ENCODE data around the gene SYPL2.

The SYPL2 gene

DNA sequence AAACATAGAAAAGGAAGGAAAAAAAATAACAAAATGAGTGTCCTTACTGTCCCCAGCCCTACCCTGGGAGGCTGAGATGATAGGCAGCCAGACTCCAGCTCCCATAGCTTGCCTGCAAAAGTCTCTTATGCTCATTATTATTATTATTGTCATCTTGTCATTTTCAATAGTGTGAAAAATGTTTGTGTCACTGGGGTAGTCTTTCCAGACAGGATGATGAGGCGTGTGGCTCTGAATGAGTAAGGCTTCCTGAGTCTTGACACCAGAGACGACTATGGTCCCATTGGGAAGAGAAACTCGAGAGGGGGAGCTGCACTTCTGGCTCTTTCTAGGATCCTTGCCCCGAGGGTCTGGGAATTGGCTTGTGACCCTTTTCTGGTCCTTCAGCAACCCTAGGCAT lies 26.4 kb downstream of the SYPL2 start:
- DNase-seq (ENCODE audit: low read depth) = no peak
- H3K27me3 ChIP-seq (replicated peaks; ENCODE audit: control insufficient read depth, insufficient read depth, low read length) = no peaks in the 10 kb centered on the region
- H3K4me1 ChIP-seq (ENCODE audit: control insufficient read depth, insufficient read depth, low read length) = peaks cover 20% of the 10 kb centered on the region
- H3K9ac ChIP-seq (ENCODE audit: low read length) = no peak overlapping the region
- peaks cover 66% of the 10 kb centered on the region for H3K36me3 ChIP-seq (ENCODE audit: control insufficient read depth, insufficient read depth, low read length, severe bottlenecking)
- H3K9me3 ChIP-seq (ENCODE audit: control insufficient read depth, low read length) = no peaks in the 10 kb centered on the region
- no peak overlapping the region for H3K4me3 ChIP-seq (ENCODE audit: low read length)

GRCh38 chr1:109493227-109493626 lies 26.9 kb downstream of the SYPL2 start:
- Histone ChIP-seq H3K9ac (ENCODE audit: low read length) (peak overlapping the region; percentile 86), H3K4me3 (ENCODE audit: low read length) (peak overlapping the region; percentile 96), H3K9me3 (ENCODE audit: control insufficient read depth, low read length) (no peaks in the 10 kb centered on the region), H3K27me3 (replicated peaks; ENCODE audit: control insufficient read depth, insufficient read depth, low read length) (no peaks in the 10 kb centered on the region), H3K36me3 (ENCODE audit: control insufficient read depth, insufficient read depth, low read length, severe bottlenecking) (peaks cover 64% of the 10 kb centered on the region), H3K4me1 (ENCODE audit: control insufficient read depth, insufficient read depth, low read length) (peaks cover 20% of the 10 kb centered on the region)
- no peak for DNase-seq (ENCODE audit: low read depth)

- peaks cover 57% of the 10 kb centered on the region for H3K36me3 ChIP-seq (ENCODE audit: control insufficient read depth, insufficient read depth, low read length, severe bottlenecking)
- H3K4me3 ChIP-seq (ENCODE audit: low read length) = peak within 1 kb of the TSS; percentile 96
- H3K4me1 ChIP-seq (ENCODE audit: control insufficient read depth, insufficient read depth, low read length) = peaks cover 20% of the 10 kb centered on the region
- no peaks in the 10 kb centered on the region for H3K27me3 ChIP-seq (replicated peaks; ENCODE audit: control insufficient read depth, insufficient read depth, low read length)
- H3K9me3 ChIP-seq (ENCODE audit: control insufficient read depth, low read length) = no peaks in the 10 kb centered on the region
- H3K9ac ChIP-seq (ENCODE audit: low read length) = peak within 1 kb of the TSS; percentile 86
- DNase-seq (ENCODE audit: low read depth) = peak; percentile 94
These were observed 27.6 kb downstream of the SYPL2 start, which contains the start of gene CYB561D1 for GRCh38 chr1:109493805-109494539. Gene CYB561D1 (plus strand): TSS chr1:109494094. CDS start chr1:109494140, 46 bp downstream.

DNA sequence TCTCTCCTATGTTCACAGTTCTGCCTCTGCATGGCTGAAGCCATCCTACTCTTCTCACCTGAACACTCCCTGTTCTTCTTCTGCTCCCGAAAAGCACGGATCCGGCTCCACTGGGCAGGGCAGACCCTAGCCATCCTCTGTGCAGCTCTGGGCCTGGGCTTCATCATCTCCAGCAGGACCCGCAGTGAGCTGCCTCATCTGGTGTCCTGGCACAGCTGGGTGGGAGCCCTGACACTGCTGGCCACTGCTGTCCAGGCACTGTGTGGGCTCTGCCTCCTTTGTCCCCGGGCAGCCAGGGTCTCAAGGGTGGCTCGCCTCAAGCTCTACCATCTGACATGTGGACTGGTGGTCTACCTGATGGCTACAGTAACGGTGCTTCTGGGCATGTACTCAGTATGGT lies 29.4 kb downstream of the SYPL2 start:
- H3K27me3 ChIP-seq (replicated peaks; ENCODE audit: control insufficient read depth, insufficient read depth, low read length) = no peaks in the 10 kb centered on the region
- no peak overlapping the region for H3K9ac ChIP-seq (ENCODE audit: low read length)
- H3K9me3 ChIP-seq (ENCODE audit: control insufficient read depth, low read length) = no peaks in the 10 kb centered on the region
- peaks cover 46% of the 10 kb centered on the region for H3K36me3 ChIP-seq (ENCODE audit: control insufficient read depth, insufficient read depth, low read length, severe bottlenecking)
- H3K4me3 ChIP-seq (ENCODE audit: low read length) = no peak overlapping the region
- H3K4me1 ChIP-seq (ENCODE audit: control insufficient read depth, insufficient read depth, low read length) = peaks cover 24% of the 10 kb centered on the region
- no peak for DNase-seq (ENCODE audit: low read depth)

GRCh38 chr1:109497449-109498160 lies 31.3 kb downstream of the SYPL2 start:
- peak overlapping the region; percentile 21 for H3K9ac ChIP-seq (ENCODE audit: low read length)
- H3K4me1 ChIP-seq (ENCODE audit: control insufficient read depth, insufficient read depth, low read length) = peaks cover 24% of the 10 kb centered on the region
- H3K9me3 ChIP-seq (ENCODE audit: control insufficient read depth, low read length) = no peaks in the 10 kb centered on the region
- no peak overlapping the region for H3K4me3 ChIP-seq (ENCODE audit: low read length)
- peaks cover 32% of the 10 kb centered on the region for H3K36me3 ChIP-seq (ENCODE audit: control insufficient read depth, insufficient read depth, low read length, severe bottlenecking)
- no peak for DNase-seq (ENCODE audit: low read depth)
- no peaks in the 10 kb centered on the region for H3K27me3 ChIP-seq (replicated peaks; ENCODE audit: control insufficient read depth, insufficient read depth, low read length)

DNA sequence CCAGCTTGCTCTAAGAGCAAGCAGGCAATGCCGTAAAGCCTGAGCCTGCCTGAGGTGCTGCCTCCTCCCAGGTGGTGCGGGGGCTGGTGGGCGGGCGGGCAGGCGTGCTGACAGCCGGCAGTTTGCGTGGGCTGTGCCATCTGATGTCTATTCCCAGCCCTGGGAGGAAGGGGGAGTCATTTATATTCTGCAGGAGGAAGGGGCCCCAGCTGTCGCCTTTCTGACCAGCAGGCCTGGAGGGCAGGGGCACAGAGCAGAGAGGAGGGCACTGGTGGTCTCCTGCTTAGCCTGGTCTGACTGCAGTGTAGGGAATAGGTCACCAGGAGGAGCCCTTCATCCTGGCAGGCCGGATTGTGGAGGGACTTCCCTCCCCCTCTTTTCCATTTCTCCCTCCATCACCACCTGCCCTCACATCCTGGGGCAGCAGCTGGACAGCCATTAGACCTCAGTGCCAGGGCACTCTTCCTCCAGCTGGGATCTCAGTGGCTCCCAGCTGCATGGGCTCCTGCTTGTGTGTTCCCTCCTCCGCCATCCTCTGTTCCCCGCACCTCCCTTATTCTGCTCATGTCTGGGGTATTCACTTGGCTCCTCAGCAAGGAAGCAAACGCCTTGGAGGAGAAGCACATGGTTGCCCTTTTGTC lies 31.9 kb downstream of the SYPL2 start:
- Histone ChIP-seq H3K4me1 (ENCODE audit: control insufficient read depth, insufficient read depth, low read length) (peaks cover 19% of the 10 kb centered on the region), H3K4me3 (ENCODE audit: low read length) (no peak overlapping the region), H3K9me3 (ENCODE audit: control insufficient read depth, low read length) (no peaks in the 10 kb centered on the region), H3K27me3 (replicated peaks; ENCODE audit: control insufficient read depth, insufficient read depth, low read length) (no peaks in the 10 kb centered on the region), H3K9ac (ENCODE audit: low read length) (no peak overlapping the region), H3K36me3 (ENCODE audit: control insufficient read depth, insufficient read depth, low read length, severe bottlenecking) (peaks cover 32% of the 10 kb centered on the region)
- DNase-seq (ENCODE audit: low read depth) = peak; percentile 48

GRCh38 chr1:109499081-109499480 lies 32.7 kb downstream of the SYPL2 start:
- Histone ChIP-seq H3K4me1 (ENCODE audit: control insufficient read depth, insufficient read depth, low read length) (peaks cover 14% of the 10 kb centered on the region), H3K9ac (ENCODE audit: low read length) (peak overlapping the region; percentile 29), H3K36me3 (ENCODE audit: control insufficient read depth, insufficient read depth, low read length, severe bottlenecking) (peaks cover 32% of the 10 kb centered on the region), H3K4me3 (ENCODE audit: low read length) (no peak overlapping the region), H3K9me3 (ENCODE audit: control insufficient read depth, low read length) (no peaks in the 10 kb centered on the region), H3K27me3 (replicated peaks; ENCODE audit: control insufficient read depth, insufficient read depth, low read length) (no peaks in the 10 kb centered on the region)
- DNase-seq (ENCODE audit: low read depth) = no peak

DNA sequence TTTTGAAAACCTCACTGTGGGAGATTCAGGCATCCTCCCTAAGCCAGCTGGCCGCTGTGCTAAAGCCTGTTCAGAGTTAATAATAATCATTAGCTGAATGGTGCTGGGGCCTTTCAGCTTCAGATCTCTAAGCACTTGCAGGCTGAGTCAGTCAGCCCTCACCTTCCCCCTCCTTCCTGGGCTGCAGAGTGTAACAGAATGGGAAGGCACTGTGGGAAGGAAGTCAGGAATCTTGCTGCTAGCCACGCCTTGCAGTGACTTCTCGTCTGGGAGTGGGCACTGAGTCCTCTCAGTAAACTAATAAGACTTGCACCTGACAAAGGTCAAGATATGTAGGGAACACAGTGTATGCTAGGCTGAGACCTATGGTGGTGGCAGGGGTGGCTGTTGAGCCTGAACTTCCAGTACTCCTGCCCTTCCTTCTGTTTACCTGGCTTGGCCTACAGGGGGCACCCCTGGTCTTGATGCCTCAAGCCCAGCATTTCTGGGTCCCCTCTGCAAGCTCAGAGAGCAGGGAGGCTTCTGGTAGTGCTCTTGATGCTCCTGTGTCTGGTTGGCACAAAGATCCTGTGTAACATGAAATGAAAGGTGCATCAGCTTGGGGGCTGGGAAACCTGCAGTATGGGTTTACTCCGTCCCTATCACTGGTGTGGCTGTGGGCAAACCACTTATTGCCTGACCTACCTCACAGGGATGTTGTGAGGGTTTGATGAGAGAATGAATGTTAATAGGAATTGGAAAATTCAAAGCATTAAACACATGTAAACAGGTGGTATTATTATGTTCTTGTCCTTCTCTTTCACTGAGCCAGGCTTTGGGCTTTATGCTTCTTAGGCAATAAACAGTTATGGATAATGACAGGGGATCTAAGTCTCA lies 33.6 kb downstream of the SYPL2 start:
- H3K9me3 ChIP-seq (ENCODE audit: control insufficient read depth, low read length) = no peaks in the 10 kb centered on the region
- H3K4me1 ChIP-seq (ENCODE audit: control insufficient read depth, insufficient read depth, low read length) = peaks cover 8% of the 10 kb centered on the region
- DNase-seq (ENCODE audit: low read depth) = no peak
- H3K27me3 ChIP-seq (replicated peaks; ENCODE audit: control insufficient read depth, insufficient read depth, low read length) = no peaks in the 10 kb centered on the region
- peaks cover 32% of the 10 kb centered on the region for H3K36me3 ChIP-seq (ENCODE audit: control insufficient read depth, insufficient read depth, low read length, severe bottlenecking)
- H3K4me3 ChIP-seq (ENCODE audit: low read length) = no peak overlapping the region
- H3K9ac ChIP-seq (ENCODE audit: low read length) = no peak overlapping the region

GRCh38 chr1:109500941-109501381 lies 34.6 kb downstream of the SYPL2 start:
- peak; percentile 89 for DNase-seq (ENCODE audit: low read depth)
- no peak overlapping the region for H3K4me3 ChIP-seq (ENCODE audit: low read length)
- H3K27me3 ChIP-seq (replicated peaks; ENCODE audit: control insufficient read depth, insufficient read depth, low read length) = no peaks in the 10 kb centered on the region
- peaks cover 4% of the 10 kb centered on the region for H3K4me1 ChIP-seq (ENCODE audit: control insufficient read depth, insufficient read depth, low read length)
- H3K9me3 ChIP-seq (ENCODE audit: control insufficient read depth, low read length) = no peaks in the 10 kb centered on the region
- no peak overlapping the region for H3K9ac ChIP-seq (ENCODE audit: low read length)
- peaks cover 26% of the 10 kb centered on the region for H3K36me3 ChIP-seq (ENCODE audit: control insufficient read depth, insufficient read depth, low read length, severe bottlenecking)

DNA sequence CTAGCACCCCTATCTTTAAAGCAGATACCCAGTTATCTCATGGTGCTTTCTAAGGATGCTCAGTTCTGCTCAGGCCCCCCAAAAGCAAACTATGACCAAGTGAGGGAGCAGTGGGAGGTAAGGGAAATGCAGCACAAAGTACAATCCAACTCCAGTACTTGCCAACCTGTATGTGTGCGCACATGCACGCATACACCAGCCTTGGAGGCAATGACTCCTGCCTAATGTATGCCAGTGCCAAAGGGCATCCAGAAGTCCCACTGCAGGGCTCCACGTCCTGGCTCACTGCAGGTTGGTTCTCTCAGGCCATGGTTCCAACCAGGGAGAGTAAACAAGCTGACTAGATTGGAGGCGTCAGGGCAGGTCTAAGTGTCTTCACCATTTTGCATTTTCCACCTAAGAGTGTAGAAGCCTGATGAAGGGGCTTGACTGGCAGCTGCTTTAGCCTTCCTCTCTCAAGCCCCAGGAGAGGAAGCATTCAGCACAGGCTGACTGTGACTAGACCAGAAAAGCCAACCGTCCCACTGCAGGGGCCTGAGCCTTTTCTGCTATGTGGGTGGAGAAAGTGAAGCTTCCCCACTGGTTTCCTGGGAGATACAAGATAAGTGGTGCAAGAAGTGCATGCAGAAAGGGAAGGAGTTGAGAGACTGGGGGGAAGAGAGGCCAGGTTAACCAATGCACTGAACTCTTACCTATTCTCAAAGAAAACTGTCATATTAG lies 35.5 kb downstream of the SYPL2 start:
- H3K36me3 ChIP-seq (ENCODE audit: control insufficient read depth, insufficient read depth, low read length, severe bottlenecking) = peaks cover 18% of the 10 kb centered on the region
- no peak overlapping the region for H3K4me3 ChIP-seq (ENCODE audit: low read length)
- no peaks in the 10 kb centered on the region for H3K27me3 ChIP-seq (replicated peaks; ENCODE audit: control insufficient read depth, insufficient read depth, low read length)
- no peaks in the 10 kb centered on the region for H3K9me3 ChIP-seq (ENCODE audit: control insufficient read depth, low read length)
- peaks cover 4% of the 10 kb centered on the region for H3K4me1 ChIP-seq (ENCODE audit: control insufficient read depth, insufficient read depth, low read length)
- DNase-seq (ENCODE audit: low read depth) = no peak
- no peak overlapping the region for H3K9ac ChIP-seq (ENCODE audit: low read length)

All from adipocyte (in vitro differentiated cells).